GM13977 (cell line): ENCODE measurements around the gene NKRF.

ENCODE experiments used
- DNase-seq: peaks from one replicate; pipeline ENCODE4 v3.0.0; 2012; ENCODE audit warnings: low spot score
- CTCF ChIP-seq: IDR thresholded peaks from 2 replicates; pipeline ENCODE4 v1.5.1; 2012; ENCODE audit warnings: mild to moderate bottlenecking, control low read depth; ENCODE audit not compliant: insufficient read depth; ENCODE audit errors: extremely low read depth, missing control alignments
- in situ Hi-C: fragments of 300-500 bp; cut with MboI; formaldehyde crosslinking; loops from one replicate; pipeline ENCODE4 v1.12.0; 2022; ENCODE audit warnings: low sequenced_read_pairs, low pct_unique_long_range_greater_than_20kb, mixed read lengths, inconsistent platforms; ENCODE audit not compliant: unreplicated experiment

NKRF gene

GRCh38 chrX:119617517-119618164 lies 11.4 kb upstream of the NKRF start:
- DNase-seq: peak; percentile 36
- in situ Hi-C loops: no loop called here

GRCh38 chrX:119614776-119615175 lies 8.6 kb upstream of the NKRF start:
- in situ Hi-C loops: no loop called here
- DNase-seq: no peak

More at GRCh38 chrX:119617517-119618164, 11.4 kb upstream of the NKRF start:
- TF ChIP-seq CTCF: no peak

GRCh38 chrX:119607018-119607389 lies 780 bp upstream of the NKRF start:
- in situ Hi-C loops: no loop called here
- no peak for DNase-seq
- no peak for TF ChIP-seq CTCF

More at GRCh38 chrX:119614776-119615175, 8.6 kb upstream of the NKRF start:
- no peak for TF ChIP-seq CTCF

- in situ Hi-C loops: no loop called here
- peak; percentile 58 for DNase-seq
Observed at GRCh38 chrX:119605464-119606279, 552 bp downstream of the NKRF start.

GRCh38 chrX:119604766-119605463 lies 1.3 kb downstream of the NKRF start:
- DNase-seq: no peak
- in situ Hi-C loops: no loop called here
- TF ChIP-seq CTCF: no peak

More at GRCh38 chrX:119605464-119606279, 552 bp downstream of the NKRF start:
- TF ChIP-seq CTCF: peak; percentile 9

GRCh38 chrX:119602701-119603255 lies 3.4 kb downstream of the NKRF start:
- no peak for DNase-seq
- in situ Hi-C loops: no loop called here
- no peak for TF ChIP-seq CTCF
